ENCODE measurements around the gene VCAN.

GRCh38 chr5:83554133-83554532 is 82.6 kb downstream of the VCAN start:
- no peak for TF ChIP-seq POLR2AphosphoS5 (IDR thresholded peaks at IDR 0.05)
- no peak for TF ChIP-seq POLR2A (IDR thresholded peaks at IDR 0.05)
